GM12872 (cell line): Measurements from ENCODE around the gene ZNF253.

Experiments used
- TF ChIP-seq, protein P1 (sequence below): IDR thresholded peaks from 3 replicates; pipeline ENCODE4 v1.5.1; 2011; ENCODE audit warnings: low read depth, mild to moderate bottlenecking, low read length, moderate library complexity; ENCODE audit not compliant: insufficient read depth

Gene ZNF253

DNA sequence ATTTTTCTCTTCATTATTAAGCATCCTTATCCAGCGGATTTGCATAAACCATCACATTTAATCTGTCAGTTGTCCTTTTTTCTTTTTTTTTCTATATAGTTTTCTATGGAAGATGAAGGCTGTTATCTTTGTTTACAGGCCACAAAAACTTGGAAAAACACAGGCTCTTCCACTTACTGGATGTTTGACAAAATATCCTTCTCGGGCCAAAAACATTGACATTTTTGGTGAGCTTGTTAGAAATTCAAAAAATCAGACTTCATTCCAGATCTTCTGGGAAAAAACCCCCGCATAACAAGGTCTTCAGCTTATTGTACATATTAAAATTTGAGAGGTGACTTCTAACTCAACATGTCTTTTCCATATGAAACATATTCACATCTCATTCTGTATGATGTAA, 48.9 kb downstream of the ZNF253 start:
- TF ChIP-seq, protein P1, sequence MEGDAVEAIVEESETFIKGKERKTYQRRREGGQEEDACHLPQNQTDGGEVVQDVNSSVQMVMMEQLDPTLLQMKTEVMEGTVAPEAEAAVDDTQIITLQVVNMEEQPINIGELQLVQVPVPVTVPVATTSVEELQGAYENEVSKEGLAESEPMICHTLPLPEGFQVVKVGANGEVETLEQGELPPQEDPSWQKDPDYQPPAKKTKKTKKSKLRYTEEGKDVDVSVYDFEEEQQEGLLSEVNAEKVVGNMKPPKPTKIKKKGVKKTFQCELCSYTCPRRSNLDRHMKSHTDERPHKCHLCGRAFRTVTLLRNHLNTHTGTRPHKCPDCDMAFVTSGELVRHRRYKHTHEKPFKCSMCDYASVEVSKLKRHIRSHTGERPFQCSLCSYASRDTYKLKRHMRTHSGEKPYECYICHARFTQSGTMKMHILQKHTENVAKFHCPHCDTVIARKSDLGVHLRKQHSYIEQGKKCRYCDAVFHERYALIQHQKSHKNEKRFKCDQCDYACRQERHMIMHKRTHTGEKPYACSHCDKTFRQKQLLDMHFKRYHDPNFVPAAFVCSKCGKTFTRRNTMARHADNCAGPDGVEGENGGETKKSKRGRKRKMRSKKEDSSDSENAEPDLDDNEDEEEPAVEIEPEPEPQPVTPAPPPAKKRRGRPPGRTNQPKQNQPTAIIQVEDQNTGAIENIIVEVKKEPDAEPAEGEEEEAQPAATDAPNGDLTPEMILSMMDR, result no peak

DNA sequence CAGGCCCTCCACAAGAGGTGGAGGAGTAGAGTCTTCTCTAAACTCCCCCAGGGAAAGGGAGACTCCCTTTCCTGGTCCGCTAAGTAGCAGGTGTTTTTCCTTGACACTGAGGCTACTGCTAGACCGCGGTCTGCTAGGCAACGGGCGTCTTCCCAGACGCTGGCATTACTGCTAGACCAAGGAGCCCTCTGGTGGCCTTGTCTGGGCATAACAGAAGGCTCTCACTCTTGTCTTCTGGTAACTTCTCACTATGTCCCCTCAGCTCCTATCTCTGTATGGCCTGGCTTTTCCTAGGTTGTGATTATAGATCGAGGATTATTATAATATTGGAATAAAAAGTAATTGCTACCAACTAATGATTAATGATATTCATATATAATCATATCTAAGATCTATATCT, 64.7 kb downstream of the ZNF253 start:
- TF ChIP-seq, protein P1, result 0 out of 3 replicates have a peak, but pooled peaks have one; percentile 28

DNA sequence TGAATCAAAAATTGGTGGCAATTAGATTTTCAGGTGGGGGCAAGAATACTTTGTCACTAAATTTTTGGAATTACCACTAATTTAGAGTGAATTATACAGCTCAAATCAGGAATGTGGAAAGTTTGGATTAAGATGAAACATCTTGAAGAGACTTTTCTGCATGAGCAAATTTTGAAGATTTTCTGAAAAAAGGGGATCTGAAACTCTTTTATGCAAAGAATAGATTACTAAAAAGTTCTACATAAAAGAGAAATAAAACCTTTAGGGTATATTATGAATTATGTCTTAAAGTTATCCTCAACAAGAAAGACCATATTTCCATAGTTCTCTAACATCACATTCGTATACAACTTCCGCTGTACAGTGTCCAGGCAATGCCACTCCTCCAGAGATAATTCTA, 71.7 kb downstream of the ZNF253 start:
- TF ChIP-seq, protein P1, result no peak

DNA sequence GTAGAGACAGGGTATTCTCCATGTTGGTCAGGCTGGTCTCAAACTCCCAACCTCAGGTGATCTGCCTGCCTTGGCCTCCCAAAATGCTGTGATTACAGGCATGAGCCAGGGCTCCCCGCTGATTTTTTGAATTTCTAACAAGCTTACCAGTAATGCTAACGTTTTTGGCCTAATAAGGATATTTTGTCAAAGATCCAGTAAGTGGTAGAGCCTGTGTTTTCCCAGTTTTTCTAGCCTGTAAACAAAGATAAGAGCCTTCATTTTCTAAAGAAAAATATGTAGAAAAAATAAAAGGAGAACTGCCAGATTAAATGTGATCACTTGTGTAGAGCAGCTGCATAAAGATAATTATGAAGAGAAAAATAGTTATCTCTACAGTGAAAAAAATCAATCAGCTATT, 72.8 kb downstream of the ZNF253 start:
- TF ChIP-seq, protein P1, result no peak

DNA sequence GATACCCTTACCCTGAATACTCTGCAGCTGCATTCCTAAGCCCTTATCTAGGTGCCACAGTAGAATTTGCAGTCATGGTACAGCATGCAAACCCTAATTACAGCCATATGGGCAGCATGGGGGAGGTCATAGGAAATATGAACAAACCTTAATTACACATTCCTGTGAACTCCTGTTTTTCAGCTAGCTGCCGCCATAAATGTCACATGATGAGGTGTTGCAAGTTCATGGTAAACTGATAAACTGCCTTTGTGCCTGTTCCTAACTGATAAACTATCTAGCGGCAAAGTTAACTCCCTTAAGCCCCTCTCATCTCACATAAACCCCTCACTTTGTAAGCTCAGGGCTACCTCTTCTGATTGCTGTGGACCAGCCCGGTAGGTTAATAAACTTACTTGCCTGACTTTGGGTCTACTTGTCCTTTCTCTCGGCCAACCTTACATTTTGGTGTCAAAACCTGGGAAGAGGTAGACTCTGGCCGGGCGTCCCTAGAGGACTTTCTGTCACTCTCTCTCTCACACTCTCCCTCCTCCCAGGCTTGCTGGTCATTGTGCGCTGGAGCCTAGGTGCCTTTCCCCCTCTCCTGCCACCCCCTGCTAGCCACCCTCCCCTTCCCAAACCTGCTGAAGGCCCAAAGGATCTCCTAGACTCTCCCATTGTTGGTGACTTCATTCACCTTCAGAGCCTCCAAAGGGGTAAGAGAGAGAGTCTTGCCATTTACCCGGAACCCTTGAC, 78.3 kb downstream of the ZNF253 start:
- TF ChIP-seq, protein P1, result no peak
